Stomach smooth muscle (tissue), 2 donors: ENCODE measurements around the gene ZNF3.
A peak's percentile ranks its signal among the peaks of the same experiment; 100 is the strongest.

Experiments used
- H3K27ac ChIP-seq: one replicate; pipeline ENCODE4 v1.7.0; 2013; ENCODE audit warnings: mild to moderate bottlenecking, low read length, inconsistent platforms
- H3K27me3 ChIP-seq, 2 donors: one replicate each; pipeline ENCODE4 v1.7.0; 2013; ENCODE audit warnings: low read length in 2 of 2; ENCODE audit not compliant: insufficient read depth in 2 of 2, control insufficient read depth in 1 of 2
- H3K36me3 ChIP-seq, 2 donors: one replicate each; pipeline ENCODE4 v1.7.0; 2013; ENCODE audit warnings: low read length in 2 of 2; ENCODE audit not compliant: control insufficient read depth in 2 of 2, insufficient read depth in 2 of 2
- H3K4me1 ChIP-seq: one replicate; pipeline ENCODE4 v1.7.0; 2013; ENCODE audit warnings: low read length; ENCODE audit not compliant: control insufficient read depth, insufficient read depth
- H3K4me3 ChIP-seq, 2 donors: one replicate each; pipeline ENCODE4 v1.7.0; 2013; ENCODE audit warnings: low read length in 2 of 2
- H3K9ac ChIP-seq, 2 donors: one replicate each; pipeline ENCODE4 v1.7.0; 2013; ENCODE audit warnings: low read length in 2 of 2, mild to moderate bottlenecking in 1 of 2
- H3K9me3 ChIP-seq, 2 donors: one replicate each; pipeline ENCODE4 v1.7.0; 2013; ENCODE audit warnings: low read length in 2 of 2; ENCODE audit not compliant: control insufficient read depth in 2 of 2
- donor health status: healthy.
- donor health status: Pancreatic carcinoma.

The ZNF3 gene

GRCh38 chr7:100093925-100094486 is 12.5 kb upstream of the ZNF3 start:
- H3K9me3 ChIP-seq, result no peaks in the 10 kb centered on the region
- H3K9ac ChIP-seq, result peak overlapping the region in 1 of 2 donors; percentile 21
- H3K4me1 ChIP-seq, result peaks cover 26% of the 10 kb centered on the region
- no peaks in the 10 kb centered on the region for H3K27me3 ChIP-seq
- H3K27ac ChIP-seq, result peak overlapping the region; percentile 67
- peak overlapping the region in 1 of 2 donors; percentile 22 for H3K4me3 ChIP-seq
- peaks cover 63 to 76% of the 10 kb centered on the region in 2 donors for H3K36me3 ChIP-seq

- peaks cover 25% of the 10 kb centered on the region for H3K4me1 ChIP-seq
- H3K9ac ChIP-seq, result peak overlapping the region in 1 of 2 donors; percentile 21
- H3K4me3 ChIP-seq, result peak overlapping the region in 1 of 2 donors; percentile 22
- no peaks in the 10 kb centered on the region for H3K27me3 ChIP-seq
- H3K27ac ChIP-seq, result peak overlapping the region; percentile 67
- peaks cover 58 to 71% of the 10 kb centered on the region in 2 donors for H3K36me3 ChIP-seq
- H3K9me3 ChIP-seq, result no peaks in the 10 kb centered on the region
Measured at GRCh38 chr7:100093498-100093897, 12.0 kb upstream of the ZNF3 start.

- H3K27me3 ChIP-seq, result no peaks in the 10 kb centered on the region
- H3K9me3 ChIP-seq, result no peaks in the 10 kb centered on the region
- H3K4me3 ChIP-seq, result peak overlapping the region in 1 of 2 donors; percentile 22
- H3K36me3 ChIP-seq, result peaks cover 54 to 66% of the 10 kb centered on the region in 2 donors
- H3K27ac ChIP-seq, result peak overlapping the region; percentile 67
- H3K9ac ChIP-seq, result no peak overlapping the region
- H3K4me1 ChIP-seq, result peaks cover 30% of the 10 kb centered on the region
Measured at GRCh38 chr7:100093054-100093453, 11.5 kb upstream of the ZNF3 start.

GRCh38 chr7:100091411-100092181 is 10.1 kb upstream of the ZNF3 start:
- no peak overlapping the region for H3K4me3 ChIP-seq
- H3K4me1 ChIP-seq, result peaks cover 36% of the 10 kb centered on the region
- H3K9ac ChIP-seq, result no peak overlapping the region
- peaks cover 42 to 54% of the 10 kb centered on the region in 2 donors for H3K36me3 ChIP-seq
- no peak overlapping the region for H3K27ac ChIP-seq
- no peaks in the 10 kb centered on the region for H3K9me3 ChIP-seq
- H3K27me3 ChIP-seq, result no peaks in the 10 kb centered on the region

GRCh38 chr7:100090527-100091410 is 9.2 kb upstream of the ZNF3 start:
- peak overlapping the region; percentile 24 for H3K27ac ChIP-seq
- no peak overlapping the region for H3K4me3 ChIP-seq
- no peaks in the 10 kb centered on the region for H3K27me3 ChIP-seq
- no peak overlapping the region for H3K9ac ChIP-seq
- peaks cover 36 to 45% of the 10 kb centered on the region in 2 donors for H3K36me3 ChIP-seq
- H3K9me3 ChIP-seq, result no peaks in the 10 kb centered on the region
- peaks cover 36% of the 10 kb centered on the region for H3K4me1 ChIP-seq

- Histone ChIP-seq H3K27ac (peak overlapping the region; percentile 80), H3K4me1 (peaks cover 36% of the 10 kb centered on the region), H3K36me3 (peaks cover 27 to 38% of the 10 kb centered on the region in 2 donors), H3K4me3 (peak overlapping the region; percentile 89 to 94), H3K9me3 (no peaks in the 10 kb centered on the region), H3K27me3 (no peaks in the 10 kb centered on the region), H3K9ac (peak overlapping the region; percentile 87 to 89)
Measured at GRCh38 chr7:100089458-100090196, 8.1 kb upstream of the ZNF3 start.

GRCh38 chr7:100088621-100089457 is 7.3 kb upstream of the ZNF3 start, which contains the start of gene COPS6:
Gene COPS6, plus strand, starts transcription at chr7:100088969. Its CDS starts 22 bp downstream, at chr7:100088991.
- peak within 1 kb of the TSS; percentile 89 to 94 for H3K4me3 ChIP-seq
- peak within 1 kb of the TSS; percentile 87 to 89 for H3K9ac ChIP-seq

GRCh38 chr7:100088095-100088620 is 6.6 kb upstream of the ZNF3 start:
- Histone ChIP-seq H3K9ac (peak overlapping the region; percentile 84 to 89), H3K9me3 (no peaks in the 10 kb centered on the region), H3K4me3 (peak overlapping the region; percentile 65 to 94), H3K36me3 (peaks cover 26 to 27% of the 10 kb centered on the region in 2 donors), H3K27ac (peak overlapping the region; percentile 80), H3K4me1 (peaks cover 24% of the 10 kb centered on the region), H3K27me3 (no peaks in the 10 kb centered on the region)

More at GRCh38 chr7:100088621-100089457, 7.3 kb upstream of the ZNF3 start, which contains the start of gene COPS6:
- Histone ChIP-seq H3K27me3 (no peaks in the 10 kb centered on the region), H3K9me3 (no peaks in the 10 kb centered on the region), H3K4me1 (peaks cover 31% of the 10 kb centered on the region), H3K27ac (peak within 1 kb of the TSS; percentile 80), H3K36me3 (peaks cover 27 to 34% of the 10 kb centered on the region in 2 donors)

- Histone ChIP-seq H3K4me1 (peaks cover 24% of the 10 kb centered on the region), H3K27ac (peak overlapping the region; percentile 80), H3K9ac (no peak overlapping the region), H3K36me3 (peaks cover 17 to 20% of the 10 kb centered on the region in 2 donors), H3K27me3 (no peaks in the 10 kb centered on the region), H3K9me3 (no peaks in the 10 kb centered on the region), H3K4me3 (no peak overlapping the region)
Measured at GRCh38 chr7:100087055-100087750, 5.7 kb upstream of the ZNF3 start.
